Measurements from ENCODE around the gene ATP6V0E1. TPM values are rescaled to one million over a fixed set of nuclear protein-coding genes. Genes with fewer than 3 reads are reported as not detected.

The ATP6V0E1 gene
- polyA plus RNA-seq, 1 donor from 2014 or later = 53.0 TPM

DNA sequence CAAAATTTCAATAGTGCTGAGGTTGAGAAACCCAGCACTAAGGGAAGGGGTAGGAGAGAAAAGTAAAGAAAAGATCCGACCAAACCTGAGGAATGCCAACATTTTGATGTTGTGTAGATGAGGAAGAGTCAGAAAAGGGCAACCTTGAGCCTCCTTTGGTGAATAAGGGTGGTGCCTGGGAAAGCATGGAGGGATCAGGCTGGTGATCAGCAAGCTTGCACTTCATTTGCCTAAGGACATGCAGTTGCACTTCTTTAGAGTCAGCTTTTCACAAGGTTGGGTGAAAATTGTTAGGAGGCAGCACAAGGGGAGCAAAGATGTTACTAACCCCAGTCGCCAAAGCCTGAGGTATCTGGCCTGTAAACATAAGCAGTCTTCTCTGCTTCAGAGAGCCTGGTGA, 20.4 kb downstream of the ATP6V0E1 start:
- Histone ChIP-seq H3K27me3 (ENCODE audit: insufficient read depth, low read depth, low read length) (no peaks in the 10 kb centered on the region), H3K9me2 (ENCODE audit: insufficient read depth, low read length) (no peaks in the 10 kb centered on the region), H3K79me2 (replicated peaks; ENCODE audit: insufficient read depth, low read length) (peaks cover 40% of the 10 kb centered on the region), H3K9me3 (ENCODE audit: low read length) (no peaks in the 10 kb centered on the region), H3F3A (ENCODE audit: insufficient read depth, low read length, poor library complexity, severe bottlenecking) (no peaks in the 10 kb centered on the region), H3K27ac (ENCODE audit: low read length) (no peak overlapping the region), H3K36me3 (ENCODE audit: insufficient read depth, low read length) (no peaks in the 10 kb centered on the region), H3K4me2 (ENCODE audit: low read length) (no peak overlapping the region), H2AFZ (ENCODE audit: low read depth, low read length) (no peak overlapping the region), H3K9ac (ENCODE audit: low read length) (no peak overlapping the region), H4K20me1 (ENCODE audit: insufficient read depth) (peaks cover 4% of the 10 kb centered on the region), H3K4me3 (ENCODE audit: low read length) (no peak overlapping the region)
- TF ChIP-seq SMC3 (conservative IDR thresholded peaks at IDR 0.05; ENCODE audit: poor library complexity) (no peak), POLR2AphosphoS5 (IDR thresholded peaks at IDR 0.05) (no peak), MXI1 (conservative IDR thresholded peaks at IDR 0.05; ENCODE audit: poor library complexity, severe bottlenecking) (no peak), TAF1 (IDR thresholded peaks at IDR 0.05; ENCODE audit: low read depth) (no peak), EP300 (conservative IDR thresholded peaks at IDR 0.05; ENCODE audit: poor library complexity, severe bottlenecking) (no peak), EZH2 (IDR thresholded peaks at IDR 0.05; ENCODE audit: borderline replicate concordance, insufficient read depth, low read length, poor library complexity, severe bottlenecking) (no peak), RAD21 (conservative IDR thresholded peaks at IDR 0.05) (no peak)
- TF ChIP-seq, protein P1, sequence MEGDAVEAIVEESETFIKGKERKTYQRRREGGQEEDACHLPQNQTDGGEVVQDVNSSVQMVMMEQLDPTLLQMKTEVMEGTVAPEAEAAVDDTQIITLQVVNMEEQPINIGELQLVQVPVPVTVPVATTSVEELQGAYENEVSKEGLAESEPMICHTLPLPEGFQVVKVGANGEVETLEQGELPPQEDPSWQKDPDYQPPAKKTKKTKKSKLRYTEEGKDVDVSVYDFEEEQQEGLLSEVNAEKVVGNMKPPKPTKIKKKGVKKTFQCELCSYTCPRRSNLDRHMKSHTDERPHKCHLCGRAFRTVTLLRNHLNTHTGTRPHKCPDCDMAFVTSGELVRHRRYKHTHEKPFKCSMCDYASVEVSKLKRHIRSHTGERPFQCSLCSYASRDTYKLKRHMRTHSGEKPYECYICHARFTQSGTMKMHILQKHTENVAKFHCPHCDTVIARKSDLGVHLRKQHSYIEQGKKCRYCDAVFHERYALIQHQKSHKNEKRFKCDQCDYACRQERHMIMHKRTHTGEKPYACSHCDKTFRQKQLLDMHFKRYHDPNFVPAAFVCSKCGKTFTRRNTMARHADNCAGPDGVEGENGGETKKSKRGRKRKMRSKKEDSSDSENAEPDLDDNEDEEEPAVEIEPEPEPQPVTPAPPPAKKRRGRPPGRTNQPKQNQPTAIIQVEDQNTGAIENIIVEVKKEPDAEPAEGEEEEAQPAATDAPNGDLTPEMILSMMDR (IDR thresholded peaks at IDR 0.05; ENCODE audit: poor library complexity, severe bottlenecking) = no peak
- TF ChIP-seq, protein P2, sequence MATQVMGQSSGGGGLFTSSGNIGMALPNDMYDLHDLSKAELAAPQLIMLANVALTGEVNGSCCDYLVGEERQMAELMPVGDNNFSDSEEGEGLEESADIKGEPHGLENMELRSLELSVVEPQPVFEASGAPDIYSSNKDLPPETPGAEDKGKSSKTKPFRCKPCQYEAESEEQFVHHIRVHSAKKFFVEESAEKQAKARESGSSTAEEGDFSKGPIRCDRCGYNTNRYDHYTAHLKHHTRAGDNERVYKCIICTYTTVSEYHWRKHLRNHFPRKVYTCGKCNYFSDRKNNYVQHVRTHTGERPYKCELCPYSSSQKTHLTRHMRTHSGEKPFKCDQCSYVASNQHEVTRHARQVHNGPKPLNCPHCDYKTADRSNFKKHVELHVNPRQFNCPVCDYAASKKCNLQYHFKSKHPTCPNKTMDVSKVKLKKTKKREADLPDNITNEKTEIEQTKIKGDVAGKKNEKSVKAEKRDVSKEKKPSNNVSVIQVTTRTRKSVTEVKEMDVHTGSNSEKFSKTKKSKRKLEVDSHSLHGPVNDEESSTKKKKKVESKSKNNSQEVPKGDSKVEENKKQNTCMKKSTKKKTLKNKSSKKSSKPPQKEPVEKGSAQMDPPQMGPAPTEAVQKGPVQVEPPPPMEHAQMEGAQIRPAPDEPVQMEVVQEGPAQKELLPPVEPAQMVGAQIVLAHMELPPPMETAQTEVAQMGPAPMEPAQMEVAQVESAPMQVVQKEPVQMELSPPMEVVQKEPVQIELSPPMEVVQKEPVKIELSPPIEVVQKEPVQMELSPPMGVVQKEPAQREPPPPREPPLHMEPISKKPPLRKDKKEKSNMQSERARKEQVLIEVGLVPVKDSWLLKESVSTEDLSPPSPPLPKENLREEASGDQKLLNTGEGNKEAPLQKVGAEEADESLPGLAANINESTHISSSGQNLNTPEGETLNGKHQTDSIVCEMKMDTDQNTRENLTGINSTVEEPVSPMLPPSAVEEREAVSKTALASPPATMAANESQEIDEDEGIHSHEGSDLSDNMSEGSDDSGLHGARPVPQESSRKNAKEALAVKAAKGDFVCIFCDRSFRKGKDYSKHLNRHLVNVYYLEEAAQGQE (IDR thresholded peaks at IDR 0.05; ENCODE audit: borderline replicate concordance) = no peak

DNA sequence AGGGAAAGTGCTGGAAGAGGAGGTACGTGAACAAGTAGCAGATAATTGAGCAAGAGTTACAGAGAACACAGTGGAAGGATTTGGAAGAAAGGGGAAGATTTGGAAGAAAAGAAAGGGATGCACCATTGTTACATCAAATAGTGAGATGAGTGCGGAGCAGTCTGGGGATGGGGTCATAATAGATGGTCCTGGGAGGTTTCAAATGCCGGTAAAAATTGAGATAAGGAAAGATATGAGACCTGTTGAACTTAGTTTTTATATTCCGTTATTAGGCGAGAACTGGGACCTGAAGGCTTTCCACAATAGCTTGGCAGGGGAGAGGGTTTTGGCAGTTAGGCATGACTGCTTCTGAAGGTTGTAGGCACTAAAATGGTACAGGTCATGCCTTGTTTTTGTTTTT, 20.9 kb downstream of the ATP6V0E1 start:
- H4K20me1 ChIP-seq (ENCODE audit: insufficient read depth) = peaks cover 4% of the 10 kb centered on the region
- H3K79me2 ChIP-seq (replicated peaks; ENCODE audit: insufficient read depth, low read length) = peaks cover 40% of the 10 kb centered on the region
- no peaks in the 10 kb centered on the region for H3K27me3 ChIP-seq (ENCODE audit: insufficient read depth, low read depth, low read length)
- no peaks in the 10 kb centered on the region for H3K36me3 ChIP-seq (ENCODE audit: insufficient read depth, low read length)
- TF ChIP-seq TAF1 (IDR thresholded peaks at IDR 0.05; ENCODE audit: low read depth) (no peak), MXI1 (conservative IDR thresholded peaks at IDR 0.05; ENCODE audit: poor library complexity, severe bottlenecking) (no peak), EP300 (conservative IDR thresholded peaks at IDR 0.05; ENCODE audit: poor library complexity, severe bottlenecking) (no peak), EZH2 (IDR thresholded peaks at IDR 0.05; ENCODE audit: borderline replicate concordance, insufficient read depth, low read length, poor library complexity, severe bottlenecking) (no peak), RAD21 (conservative IDR thresholded peaks at IDR 0.05) (no peak), POLR2AphosphoS5 (IDR thresholded peaks at IDR 0.05) (no peak), SMC3 (conservative IDR thresholded peaks at IDR 0.05; ENCODE audit: poor library complexity) (no peak)
- TF ChIP-seq, protein P2 (IDR thresholded peaks at IDR 0.05; ENCODE audit: borderline replicate concordance) = no peak
- TF ChIP-seq, protein P1 (IDR thresholded peaks at IDR 0.05; ENCODE audit: poor library complexity, severe bottlenecking) = no peak
- H3K4me2 ChIP-seq (ENCODE audit: low read length) = no peak overlapping the region
- H2AFZ ChIP-seq (ENCODE audit: low read depth, low read length) = no peak overlapping the region
- H3K9me2 ChIP-seq (ENCODE audit: insufficient read depth, low read length) = no peaks in the 10 kb centered on the region
- no peaks in the 10 kb centered on the region for H3K9me3 ChIP-seq (ENCODE audit: low read length)
- H3K9ac ChIP-seq (ENCODE audit: low read length) = no peak overlapping the region
- no peaks in the 10 kb centered on the region for H3F3A ChIP-seq (ENCODE audit: insufficient read depth, low read length, poor library complexity, severe bottlenecking)
- H3K4me3 ChIP-seq (ENCODE audit: low read length) = no peak overlapping the region
- H3K27ac ChIP-seq (ENCODE audit: low read length) = no peak overlapping the region
